Trophoblast cell (in vitro differentiated cells and primary cell): ENCODE measurements around the gene FXYD6.

Experiments
- DNase-seq, 2 donors: peaks; one replicate each; pipeline ENCODE4 v3.0.0-alpha.2; 2016
- H2AFZ ChIP-seq: 2 replicates; pipeline ENCODE4 v1.6.1; 2013; ENCODE audit warnings: low read length, moderate library complexity, mild to moderate bottlenecking; ENCODE audit not compliant: insufficient read depth, poor library complexity
- H2AK5ac ChIP-seq: 2 replicates; pipeline ENCODE4 v1.6.1; 2013; ENCODE audit warnings: mild to moderate bottlenecking, low read length
- H2BK120ac ChIP-seq: 2 replicates; pipeline ENCODE4 v1.6.1; 2013; ENCODE audit warnings: low read length, mild to moderate bottlenecking, moderate library complexity; ENCODE audit not compliant: insufficient read depth, poor library complexity
- H2BK12ac ChIP-seq: 2 replicates; pipeline ENCODE4 v1.6.1; 2013; ENCODE audit warnings: mild to moderate bottlenecking, low read length, moderate library complexity
- H2BK5ac ChIP-seq: 2 replicates; pipeline ENCODE4 v1.6.1; 2013; ENCODE audit warnings: low read length, low read depth, moderate library complexity, mild to moderate bottlenecking; ENCODE audit not compliant: poor library complexity
- H3K14ac ChIP-seq: 2 replicates; pipeline ENCODE4 v1.6.1; 2013; ENCODE audit warnings: mild to moderate bottlenecking, low read length
- H3K18ac ChIP-seq: 2 replicates; pipeline ENCODE4 v1.6.1; 2013; ENCODE audit warnings: mild to moderate bottlenecking, low read length
- H3K23ac ChIP-seq: 2 replicates; pipeline ENCODE4 v1.6.1; 2013; ENCODE audit warnings: low read length
- H3K27ac ChIP-seq: 2 replicates; pipeline ENCODE4 v1.5.1; 2013; ENCODE audit warnings: low read depth, mild to moderate bottlenecking, inconsistent platforms, low read length, moderate library complexity
- H3K27me3 ChIP-seq: 2 replicates; pipeline ENCODE4 v1.6.1; 2013; ENCODE audit warnings: inconsistent platforms, mild to moderate bottlenecking, low read length, moderate library complexity; ENCODE audit not compliant: insufficient read depth
- H3K36me3 ChIP-seq, 2 experiments: 1 replicate in 1 of 2; 2 replicates in 1 of 2; pipeline ENCODE4 v1.6.1; 2013; ENCODE audit warnings: low read length in 2 of 2, mild to moderate bottlenecking in 2 of 2, moderate library complexity in 1 of 2; ENCODE audit not compliant: insufficient read depth in 2 of 2, control insufficient read depth in 1 of 2
- H3K4ac ChIP-seq: 2 replicates; pipeline ENCODE4 v1.6.1; 2013; ENCODE audit warnings: low read depth, mild to moderate bottlenecking, low read length, moderate library complexity
- H3K4me1 ChIP-seq, 2 experiments: 1 replicate in 1 of 2; 2 replicates in 1 of 2; pipeline ENCODE4 v1.6.1; 2013; ENCODE audit warnings: low read length in 2 of 2, mild to moderate bottlenecking in 2 of 2, moderate library complexity in 1 of 2; ENCODE audit not compliant: insufficient read depth in 2 of 2, control insufficient read depth in 1 of 2
- H3K4me2 ChIP-seq: 2 replicates; pipeline ENCODE4 v1.6.1; 2013; ENCODE audit warnings: inconsistent platforms, mild to moderate bottlenecking, low read length, moderate library complexity
- H3K4me3 ChIP-seq: 2 replicates; pipeline ENCODE4 v1.5.1; 2013; ENCODE audit warnings: mild to moderate bottlenecking, low read depth, low read length, inconsistent platforms
- H3K79me1 ChIP-seq: one replicate; pipeline ENCODE4 v1.6.1; 2013; ENCODE audit warnings: low read length
- H3K79me2 ChIP-seq: 2 replicates; pipeline ENCODE4 v1.6.1; 2013; ENCODE audit warnings: low read length, mild to moderate bottlenecking; ENCODE audit not compliant: control insufficient read depth, insufficient read depth, poor library complexity
- H3K9ac ChIP-seq: 2 replicates; pipeline ENCODE4 v1.6.1; 2013; ENCODE audit warnings: mild to moderate bottlenecking, low read length
- H3K9me3 ChIP-seq: 2 replicates; pipeline ENCODE4 v1.6.1; 2013; ENCODE audit warnings: low read depth, mild to moderate bottlenecking, control low read depth, inconsistent platforms, low read length; ENCODE audit not compliant: insufficient read depth
- H4K12ac ChIP-seq: 2 replicates; pipeline ENCODE4 v1.6.1; 2013; ENCODE audit warnings: low read depth, mild to moderate bottlenecking, low read length, moderate library complexity
- H4K8ac ChIP-seq: 2 replicates; pipeline ENCODE4 v1.6.1; 2013; ENCODE audit warnings: low read depth, mild to moderate bottlenecking, low read length, moderate library complexity
- H4K91ac ChIP-seq: one replicate; pipeline ENCODE4 v1.6.1; 2013; ENCODE audit warnings: low read depth, mild to moderate bottlenecking, low read length, moderate library complexity
- WGBS: extraction: QIAGEN DNeasy Blood & Tissue Kit; methylation state at CpG from one replicate; pipeline ENCODE4 v1.1.7; 2013; ENCODE audit warnings: missing lambda C conversion rate; ENCODE audit not compliant: insufficient read length, insufficient coverage; ENCODE audit errors: extremely low coverage; 5-methylcytosine and 5-hydroxymethylcytosine counted together

FXYD6 gene

DNA sequence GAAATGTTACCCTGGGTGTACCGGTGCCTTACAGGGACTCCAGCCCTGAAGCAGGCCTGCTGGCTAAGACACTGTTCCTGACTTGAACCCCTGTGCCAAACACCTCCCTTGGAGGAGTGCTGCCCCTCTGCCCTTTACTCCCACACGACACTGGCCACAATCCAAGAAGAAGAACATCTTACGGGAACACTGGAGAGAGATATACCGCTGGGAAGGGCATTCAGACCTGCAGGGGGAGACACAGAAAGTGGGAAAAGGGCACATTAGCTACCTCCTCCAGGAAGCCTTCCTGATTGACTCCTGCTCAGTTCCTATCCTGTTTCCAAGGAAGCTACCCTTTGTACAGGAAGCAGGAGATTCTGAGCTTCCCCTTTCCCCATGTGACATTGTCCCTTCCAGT is 34.1 kb upstream of the FXYD6 start:
- Histone ChIP-seq H3K9ac (no peak overlapping the region), H3K14ac (no peak overlapping the region), H3K79me2 (no peaks in the 10 kb centered on the region), H3K23ac (no peak overlapping the region), H2AK5ac (no peak overlapping the region), H4K12ac (no peak overlapping the region), H2BK120ac (no peak overlapping the region), H4K91ac (no peak overlapping the region), H3K79me1 (peaks cover 2% of the 10 kb centered on the region), H3K27me3 (no peaks in the 10 kb centered on the region), H3K27ac (no peak overlapping the region), H3K36me3 (no peaks in the 10 kb centered on the region), H2AFZ (no peak overlapping the region), H4K8ac (no peak overlapping the region), H2BK12ac (no peak overlapping the region), H3K4ac (no peak overlapping the region), H3K4me3 (no peak overlapping the region), H2BK5ac (no peak overlapping the region), H3K9me3 (peaks cover 3% of the 10 kb centered on the region), H3K18ac (no peak overlapping the region), H3K4me2 (no peak overlapping the region), H3K4me1 (peaks cover 10 to 19% of the 10 kb centered on the region in 2 experiments)
- no CpG with 5 or more reads among the region's 4 CpGs for WGBS
- DNase-seq = no peak

DNA sequence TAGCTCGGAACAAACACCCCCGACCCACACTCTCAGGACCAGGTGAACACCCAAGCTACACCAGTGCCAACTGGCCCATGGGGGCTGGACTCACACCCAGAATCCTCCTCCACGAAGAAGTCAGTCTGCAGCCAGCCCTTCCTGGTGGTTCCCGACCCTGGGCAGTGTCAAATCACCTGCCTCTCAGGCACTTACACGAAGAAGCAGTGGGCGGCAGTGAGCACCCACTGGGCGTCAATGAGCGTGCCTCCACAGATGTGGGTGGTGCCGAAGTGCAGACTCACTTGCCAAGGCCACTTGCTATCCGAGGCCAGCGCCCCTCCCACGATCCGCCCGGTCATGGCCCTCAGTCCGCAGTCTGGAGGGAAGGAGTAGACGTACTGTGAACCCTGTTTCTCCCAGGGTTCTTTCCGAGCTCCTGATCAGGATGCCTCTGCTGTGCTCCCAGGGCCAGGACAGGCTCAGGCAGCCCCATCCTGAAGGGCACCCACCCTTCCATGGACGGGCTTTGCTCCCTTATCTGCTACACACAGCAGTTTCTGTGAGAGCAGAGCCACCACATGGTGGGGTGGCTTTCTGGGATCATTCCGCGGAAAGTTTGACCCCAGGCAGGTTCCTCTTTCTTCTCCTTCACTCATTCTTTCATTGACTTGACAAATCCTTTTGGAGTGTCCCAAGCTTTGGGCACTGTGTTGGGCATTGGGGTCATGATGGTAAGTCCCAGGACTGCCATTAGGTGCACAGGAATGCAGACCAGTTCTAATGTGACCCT is 33.3 kb upstream of the FXYD6 start:
- H2BK12ac ChIP-seq = peak overlapping the region; percentile 12
- no peaks in the 10 kb centered on the region for H3K36me3 ChIP-seq
- H4K12ac ChIP-seq = no peak overlapping the region
- no CpG with 5 or more reads among the region's 20 CpGs for WGBS
- H2AK5ac ChIP-seq = no peak overlapping the region
- peaks cover 10 to 19% of the 10 kb centered on the region in 2 experiments for H3K4me1 ChIP-seq
- H2BK5ac ChIP-seq = no peak overlapping the region
- no peak for DNase-seq
- H3K4ac ChIP-seq = no peak overlapping the region
- no peak overlapping the region for H3K9ac ChIP-seq
- no peaks in the 10 kb centered on the region for H3K27me3 ChIP-seq
- no peak overlapping the region for H3K27ac ChIP-seq
- no peak overlapping the region for H3K18ac ChIP-seq
- peaks cover 2% of the 10 kb centered on the region for H3K79me1 ChIP-seq
- H3K14ac ChIP-seq = peak overlapping the region; percentile 22
- H2AFZ ChIP-seq = no peak overlapping the region
- no peak overlapping the region for H3K23ac ChIP-seq
- no peaks in the 10 kb centered on the region for H3K79me2 ChIP-seq
- no peak overlapping the region for H2BK120ac ChIP-seq
- no peak overlapping the region for H4K8ac ChIP-seq
- no peak overlapping the region for H3K4me2 ChIP-seq
- H4K91ac ChIP-seq = no peak overlapping the region
- peaks cover 3% of the 10 kb centered on the region for H3K9me3 ChIP-seq
- H3K4me3 ChIP-seq = no peak overlapping the region

DNA sequence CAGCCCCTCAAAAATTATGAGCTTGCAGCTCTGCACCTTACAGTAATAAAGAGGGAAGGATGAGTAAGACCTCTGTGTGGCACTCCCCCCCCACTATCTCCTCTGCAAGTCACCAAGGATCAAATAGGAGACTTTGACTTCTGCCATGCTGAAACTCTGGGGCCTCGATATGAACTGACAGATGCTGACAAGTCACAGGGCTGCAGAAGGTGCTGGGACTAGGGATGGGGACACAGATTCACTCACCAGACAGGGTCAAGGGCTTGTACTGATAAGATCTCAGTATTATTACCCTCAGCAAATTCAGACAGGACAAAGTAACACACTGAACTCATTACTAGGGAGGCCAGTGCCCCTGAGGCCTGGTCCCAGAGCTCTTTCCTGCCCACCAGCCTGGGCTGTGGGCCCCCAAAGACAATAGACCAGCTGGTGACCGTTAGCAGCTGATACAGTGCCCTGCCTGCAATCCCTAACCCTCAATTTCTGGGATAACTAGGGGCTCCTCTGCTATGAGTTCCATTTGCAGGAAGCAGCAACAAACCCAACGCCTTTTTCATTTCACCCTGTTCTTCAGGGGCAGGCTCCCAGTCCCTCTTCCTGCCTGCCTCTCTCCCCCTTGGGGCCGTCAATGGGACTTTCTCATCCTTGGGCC is 32.6 kb upstream of the FXYD6 start:
- no peaks in the 10 kb centered on the region for H3K27me3 ChIP-seq
- no peak overlapping the region for H4K12ac ChIP-seq
- no peak overlapping the region for H3K23ac ChIP-seq
- H4K91ac ChIP-seq = no peak overlapping the region
- H3K9me3 ChIP-seq = no peaks in the 10 kb centered on the region
- no peak overlapping the region for H3K4ac ChIP-seq
- H4K8ac ChIP-seq = no peak overlapping the region
- no peaks in the 10 kb centered on the region for H3K36me3 ChIP-seq
- no peak overlapping the region for H2BK5ac ChIP-seq
- H3K79me2 ChIP-seq = no peaks in the 10 kb centered on the region
- H3K14ac ChIP-seq = no peak overlapping the region
- no peak overlapping the region for H3K18ac ChIP-seq
- no peak overlapping the region for H3K4me2 ChIP-seq
- peaks cover 10 to 19% of the 10 kb centered on the region in 2 experiments for H3K4me1 ChIP-seq
- H3K79me1 ChIP-seq = peaks cover 2% of the 10 kb centered on the region
- H2AK5ac ChIP-seq = no peak overlapping the region
- WGBS = no CpG with 5 or more reads among the region's 4 CpGs
- no peak overlapping the region for H3K4me3 ChIP-seq
- no peak overlapping the region for H2BK12ac ChIP-seq
- H3K27ac ChIP-seq = no peak overlapping the region
- no peak overlapping the region for H2AFZ ChIP-seq
- no peak for DNase-seq
- H2BK120ac ChIP-seq = no peak overlapping the region
- H3K9ac ChIP-seq = no peak overlapping the region

DNA sequence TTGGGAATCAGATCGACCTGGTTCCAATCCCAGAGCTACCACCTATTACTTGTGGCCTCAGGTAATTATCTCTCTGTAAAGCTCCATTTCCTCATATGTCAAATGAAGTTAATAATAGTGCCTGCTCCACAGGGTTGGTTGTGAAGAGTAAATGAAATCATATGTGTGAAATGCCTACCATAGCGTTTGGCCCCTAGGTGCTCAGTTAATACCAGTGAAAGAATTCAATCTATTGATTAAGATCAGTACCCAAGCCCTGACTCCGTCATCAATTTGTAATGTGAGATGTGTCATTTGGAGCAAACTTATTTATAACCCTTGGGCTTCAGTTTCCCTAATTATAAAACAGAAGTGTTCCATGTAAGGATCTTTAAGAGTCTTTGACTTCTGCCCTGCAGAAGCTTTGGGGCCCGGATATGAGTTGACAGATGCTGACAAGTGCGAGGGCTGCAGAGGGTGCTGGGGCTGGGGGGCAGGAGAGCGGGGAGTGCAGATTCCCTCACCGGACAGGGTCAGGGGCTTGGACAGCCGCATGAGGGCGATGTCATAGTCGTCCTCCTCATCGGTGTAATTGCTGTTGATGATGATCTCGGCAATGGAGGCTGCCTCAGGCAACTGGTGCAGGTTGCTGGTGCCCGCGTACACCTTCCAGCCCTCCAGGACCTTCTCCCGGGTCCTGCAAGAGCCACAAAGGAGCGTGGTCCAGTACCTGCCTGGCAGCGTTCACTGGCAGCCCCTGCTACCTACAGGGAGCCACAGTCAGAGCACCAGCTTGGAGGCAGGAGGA is 31.8 kb upstream of the FXYD6 start:
- WGBS = no CpG with 5 or more reads among the region's 17 CpGs
- no peak overlapping the region for H3K4me3 ChIP-seq
- H3K9me3 ChIP-seq = no peaks in the 10 kb centered on the region
- H3K27ac ChIP-seq = no peak overlapping the region
- no peaks in the 10 kb centered on the region for H3K27me3 ChIP-seq
- no peaks in the 10 kb centered on the region for H3K36me3 ChIP-seq
- no peak overlapping the region for H3K4me2 ChIP-seq
- H2AFZ ChIP-seq = no peak overlapping the region
- no peak overlapping the region for H3K9ac ChIP-seq
- H3K14ac ChIP-seq = no peak overlapping the region
- H3K23ac ChIP-seq = no peak overlapping the region
- peak; percentile 68 to 80 for DNase-seq
- peaks cover 2% of the 10 kb centered on the region for H3K79me1 ChIP-seq
- H3K18ac ChIP-seq = no peak overlapping the region
- H4K12ac ChIP-seq = no peak overlapping the region
- no peak overlapping the region for H2AK5ac ChIP-seq
- H3K79me2 ChIP-seq = no peaks in the 10 kb centered on the region
- H2BK12ac ChIP-seq = no peak overlapping the region
- H4K8ac ChIP-seq = no peak overlapping the region
- no peak overlapping the region for H3K4ac ChIP-seq
- no peak overlapping the region for H2BK5ac ChIP-seq
- no peak overlapping the region for H4K91ac ChIP-seq
- no peak overlapping the region for H2BK120ac ChIP-seq
- peaks cover 10 to 19% of the 10 kb centered on the region in 2 experiments for H3K4me1 ChIP-seq
